ENCODE results near the gene ATOSA. TPM values are rescaled to one million over a fixed set of nuclear protein-coding genes. Genes with fewer than 3 reads are reported as not detected.

Gene ATOSA
- total and polyA plus RNA-seq, 2 of the 8 experiments (the other 6 are each of a cell fraction or from before 2014, with no cell fraction given), result 4.6 to 7.9 TPM

- Histone ChIP-seq H3K4me2 (ENCODE audit: insufficient read depth in 1 of 2, low read depth in 2 of 2, low read length in 2 of 2) (no peak overlapping the region), H2BK5ac (ENCODE audit: low read depth, low read length) (no peak overlapping the region), H3K9ac (replicated peaks in 1 of 4; ENCODE audit: extremely low read depth in 1 of 4, low read depth in 3 of 4, low read length in 3 of 4) (no peak overlapping the region), H4K91ac (replicated peaks; ENCODE audit: insufficient read length, low read length) (no peak overlapping the region), H2BK120ac (replicated peaks; ENCODE audit: low read depth, low read length) (no peak overlapping the region), H2AFZ (ENCODE audit: low read length) (no peak overlapping the region), H4K5ac (ENCODE audit: insufficient read length, low read depth, low read length) (no peak overlapping the region), H3K27me3 (replicated peaks in 1 of 4; ENCODE audit: control insufficient read depth in 3 of 4, extremely low read depth in 1 of 4, insufficient read depth in 3 of 4, low read length in 3 of 4) (no peaks in the 10 kb centered on the region), H3K36me3 (ENCODE audit: control insufficient read depth in 2 of 4, insufficient read depth in 4 of 4, low read length in 3 of 4) (no peaks in the 10 kb centered on the region), H3K14ac (ENCODE audit: insufficient read length) (no peak overlapping the region), H3K79me1 (ENCODE audit: low read depth, low read length) (no peaks in the 10 kb centered on the region), H3K4ac (replicated peaks; ENCODE audit: insufficient read length, low read depth, low read length) (no peak overlapping the region), H2AK5ac (ENCODE audit: low read depth, low read length) (no peak overlapping the region), H3K79me2 (ENCODE audit: control insufficient read depth in 1 of 2, insufficient read depth in 2 of 2, low read length in 2 of 2) (no peaks in the 10 kb centered on the region), H3K23me2 (ENCODE audit: low read depth, low read length) (no peaks in the 10 kb centered on the region; the same call in 1 of the 2 replicates), H3K23ac (ENCODE audit: insufficient read length) (no peak overlapping the region), H3K4me3 (ENCODE audit: extremely low read depth in 1 of 4, insufficient read depth in 2 of 4, low read depth in 3 of 4, low read length in 4 of 4) (no peak overlapping the region), H3K56ac (replicated peaks; ENCODE audit: insufficient read length, low read depth, low read length) (no peak overlapping the region), H2BK15ac (ENCODE audit: low read length) (no peak overlapping the region), H4K20me1 (replicated peaks in 1 of 2; ENCODE audit: control insufficient read depth in 1 of 2, insufficient read depth in 2 of 2, low read length in 2 of 2) (no peaks in the 10 kb centered on the region), H3K18ac (ENCODE audit: extremely low read depth, low read length) (no peak overlapping the region), H3K27ac (ENCODE audit: low read depth, low read length) (no peak overlapping the region), H3K9me3 (ENCODE audit: insufficient read depth in 2 of 2, low read depth in 1 of 2, low read length in 1 of 2) (no peaks in the 10 kb centered on the region), H2BK12ac (ENCODE audit: low read depth, low read length) (no peak overlapping the region), H2BK20ac (ENCODE audit: low read length) (no peak overlapping the region), H4K8ac (ENCODE audit: extremely low read depth, insufficient read depth, low read length) (no peak overlapping the region), H3K4me1 (replicated peaks in 1 of 4; ENCODE audit: control insufficient read depth in 3 of 4, insufficient read depth in 4 of 4, low read length in 3 of 4) (peaks cover 0 to 9% (median under 1%) of the 10 kb centered on the region in 4 experiments; a peak in 4 of 7 replicates)
- DNase-seq (ENCODE audit: low read depth in 1 of 2, low spot score in 2 of 2) (no peak), FAIRE-seq (no peak)
- CTCF ChIA-PET (ENCODE audit: partially characterized antibody), result interaction anchor here (1.0 to 1.4 kb wide), 6 partner anchors 15 to 417 kb away, joined by 3 to 5 read pairs (median 4); no protein-coding TSS in a partner anchor
- POLR2A ChIA-PET (ENCODE audit: partially characterized antibody), result interaction anchor here (0.7 to 1.3 kb wide), 2 partner anchors 107 to 131 kb away, joined by 3 to 4 read pairs; no protein-coding TSS in a partner anchor
- TF ChIP-seq CHD7 (IDR thresholded peaks at IDR 0.05; ENCODE audit: insufficient replicate concordance, low read length), result peak; percentile 46
These were observed 5.5 kb downstream of the ATOSA start for GRCh38 chr15:52673734-52674133.

Measured in H1 (cell line).